GM12878 (cell line): Measurements from ENCODE around the gene RBBP9. TPM values are rescaled to one million over a fixed set of nuclear protein-coding genes. Genes with fewer than 3 reads are reported as not detected.

ENCODE experiments used
- ATAC-seq: fragments of 200-7000 bp; cut with Tn5 transposase; 3 replicates; pipeline ENCODE4 v1.9.1; 2020; ENCODE audit warnings: mild to moderate bottlenecking, moderate library complexity
- BruUV-seq: library from RNA; stranded (reverse); fragments of 400-500 nt; replicated peaks from 2 replicates; lab custom pipeline; 2021; lab: Mats Ljungman, UMichigan
- CTCF ChIA-PET: fragments of 300-600 bp; sonication (Branson Sonifier 250); formaldehyde crosslinking; extraction: SDS; loops from one replicate; lab custom pipeline; 2021; ENCODE audit warnings: inconsistent platforms; lab: Yijun Ruan, JAX
- POLR2A ChIA-PET: fragments of 350-600 bp; formaldehyde crosslinking; extraction: SDS; loops from one replicate; lab custom pipeline; 2021; ENCODE audit warnings: inconsistent platforms; lab: Charles Lee
- RAD21 ChIA-PET: fragments of 300-600 bp; sonication (Branson Sonifier 250); formaldehyde crosslinking; loops from one replicate; lab custom pipeline; 2023; ENCODE audit warnings: antibody characterized with exemption; ENCODE audit not compliant: unreplicated experiment; lab: Charles Lee
- SMC1A ChIA-PET: fragments of 300-600 bp; sonication (Branson Sonifier 250); formaldehyde crosslinking; loops from one replicate; lab custom pipeline; 2023; ENCODE audit not compliant: unreplicated experiment, uncharacterized antibody; lab: Charles Lee
- DNase-seq: peaks from one replicate; pipeline ENCODE4 v3.0.0-alpha.2; 2011; ENCODE audit warnings: low read depth, low spot score
- FAIRE-seq: peaks from 3 replicates; lab custom pipeline; 2011; peaks lifted over from hg19 to GRCh38; lab: Jason Lieb, UNC
- H2AFZ ChIP-seq: 2 replicates; pipeline ENCODE4 v1.6.0; 2011; ENCODE audit warnings: low read depth, low read length, control low read depth; ENCODE audit not compliant: control insufficient read depth
- H3K27ac ChIP-seq: 2 replicates; pipeline ENCODE4 v1.5.1; 2011; ENCODE audit warnings: control low read depth; ENCODE audit not compliant: control insufficient read depth, insufficient read depth
- H3K27me3 ChIP-seq, 2 experiments: replicated peaks in 1 of 2; 2 replicates each; pipeline versions ENCODE4 v1.6.0 to v1.6.1; 2011; ENCODE audit warnings: low read length in 1 of 2; ENCODE audit not compliant: control insufficient read depth in 2 of 2, insufficient read depth in 2 of 2
- H3K36me3 ChIP-seq, 2 experiments: 2 replicates each; pipeline ENCODE4 v1.5.1; 2011; ENCODE audit warnings: low read length in 1 of 2; ENCODE audit not compliant: control insufficient read depth in 2 of 2, insufficient read depth in 2 of 2
- H3K4me1 ChIP-seq: 2 replicates; pipeline ENCODE4 v1.6.1; 2011; ENCODE audit warnings: mild to moderate bottlenecking, low read length, moderate library complexity, mixed read lengths; ENCODE audit not compliant: control insufficient read depth, insufficient read depth
- H3K4me2 ChIP-seq: 2 replicates; pipeline ENCODE4 v1.6.0; 2011; ENCODE audit warnings: control low read depth; ENCODE audit not compliant: control insufficient read depth, insufficient read depth
- H3K4me3 ChIP-seq: fragments of 200-600 bp; sonication (generic); 2 replicates; pipeline ENCODE4 v1.5.1; 2016
- H3K79me2 ChIP-seq: 2 replicates; pipeline ENCODE4 v1.6.0; 2011; ENCODE audit warnings: low read length; ENCODE audit not compliant: control insufficient read depth, insufficient read depth
- H3K9ac ChIP-seq: 2 replicates; pipeline ENCODE4 v1.8.0; 2011; ENCODE audit warnings: low read length, control low read depth, mixed read lengths; ENCODE audit not compliant: control insufficient read depth, insufficient read depth
- H3K9me3 ChIP-seq: replicated peaks from 3 replicates; pipeline ENCODE4 v1.5.1; 2011; ENCODE audit warnings: mild to moderate bottlenecking, low read length; ENCODE audit not compliant: control insufficient read depth, insufficient read depth
- H4K20me1 ChIP-seq: 2 replicates; pipeline ENCODE4 v1.6.0; 2011; ENCODE audit not compliant: control insufficient read depth, insufficient read depth
- CBX5 ChIP-seq: sonication (generic); IDR thresholded peaks from 2 replicates; pipeline ENCODE4 v1.6.1; 2016; ENCODE audit warnings: low read depth, moderate library complexity, mild to moderate bottlenecking, inconsistent platforms
- DPF2 ChIP-seq: fragments of 450-650 bp; IDR thresholded peaks from 2 replicates; pipeline ENCODE4 v1.6.1; 2017; ENCODE audit warnings: mild to moderate bottlenecking
- GATAD2B ChIP-seq: fragments of 450-650 bp; conservative IDR thresholded peaks from 2 replicates; pipeline ENCODE4 v1.6.1; 2017; ENCODE audit warnings: low read depth, mild to moderate bottlenecking, moderate library complexity
- HDGF ChIP-seq: fragments of 450-650 bp; IDR thresholded peaks from 2 replicates; pipeline ENCODE4 v1.6.1; 2016; ENCODE audit warnings: antibody characterized with exemption
- IRF4 ChIP-seq: IDR thresholded peaks from 2 replicates; pipeline ENCODE4 v1.6.1; 2011; ENCODE audit warnings: low read depth, low read length
- JUND ChIP-seq: IDR thresholded peaks from 2 replicates; pipeline ENCODE4 v1.6.1; 2012; ENCODE audit warnings: low read depth, mild to moderate bottlenecking, low read length, improper control_type of control experiment, moderate library complexity
- KDM1A ChIP-seq: fragments of 200-600 bp; sonication (generic); IDR thresholded peaks from 2 replicates; pipeline ENCODE4 v1.6.1; 2016; ENCODE audit warnings: borderline replicate concordance
- LARP7 ChIP-seq: fragments of 450-650 bp; IDR thresholded peaks from 2 replicates; pipeline ENCODE4 v1.6.1; 2017; ENCODE audit warnings: mild to moderate bottlenecking
- MEF2A ChIP-seq: IDR thresholded peaks from 2 replicates; pipeline ENCODE4 v1.6.1; 2011; ENCODE audit warnings: low read depth, mild to moderate bottlenecking, low read length, moderate library complexity; ENCODE audit not compliant: insufficient read depth
- MTA3 ChIP-seq: IDR thresholded peaks from 2 replicates; pipeline ENCODE4 v1.6.1; 2012; ENCODE audit warnings: low read length, inconsistent platforms, borderline replicate concordance
- SMAD5 ChIP-seq: IDR thresholded peaks from 2 replicates; pipeline ENCODE4 v1.6.1; 2016; ENCODE audit warnings: antibody characterized with exemption, low read depth
- ZNF622 ChIP-seq: fragments of 450-650 bp; IDR thresholded peaks from 2 replicates; pipeline ENCODE4 v1.6.1; 2017; ENCODE audit warnings: mild to moderate bottlenecking, inconsistent platforms
- ZSCAN29 ChIP-seq: fragments of 450-650 bp; IDR thresholded peaks from 2 replicates; pipeline ENCODE4 v1.6.1; 2017; ENCODE audit warnings: mild to moderate bottlenecking, moderate library complexity
- WGBS: methylation state at CpG from one replicate; pipeline ENCODE4 v1.1.6; 2016; ENCODE audit warnings: low lambda C conversion rate; ENCODE audit not compliant: insufficient replicate concordance, insufficient coverage; ENCODE audit errors: missing lambda C conversion rate; 5-methylcytosine and 5-hydroxymethylcytosine counted together
- in situ Hi-C: fragments of 300-500 bp; cut with MboI; formaldehyde crosslinking; loops from 9 replicates; pipeline ENCODE4 v1.14.3; 2018; ENCODE audit warnings: mixed read lengths
- intact Hi-C: fragments of 100-400 bp; cut with micrococcal nuclease; formaldehyde crosslinking; loops from one replicate; pipeline ENCODE4 v1.14.2; 2022; ENCODE audit not compliant: unreplicated experiment
- polyA plus RNA-seq, 11 experiments: library from polyadenylated mRNA; depleted of rRNA in 4 of 11; unstranded in 6 of 11; stranded (reverse) in 5 of 11; fragments of >200 nt; fragmentation: Nextera tagmentation in 4 of 11; fragmentation: Illumina TruSeq in 1 of 11; extraction: Ambion mirVana in 4 of 11; extraction: Trizol in 1 of 11; gene quantifications; 1 replicate in 1 of 11; 2 replicates in 10 of 11; pipeline versions ENCODE4 v1.2.1 to v1.2.3, GENCODE V29; 2011 to 2016; ENCODE audit warnings: inconsistent platforms in 2 of 11, missing spikeins in 2 of 11, low read depth in 1 of 11
- total RNA-seq, 4 experiments: library from RNA; depleted of rRNA in 3 of 4; stranded (reverse); fragments of >200 nt in 3 of 4; fragmentation: Illumina TruSeq in 1 of 4; extraction: Trizol in 1 of 4; gene quantifications; 2 replicates each; pipeline versions ENCODE4 v1.2.1 to v1.2.3, GENCODE V29; 2013 to 2021
- TF ChIP-seq, protein P1 (sequence below): fragments of 450-650 bp; IDR thresholded peaks from 2 replicates; pipeline ENCODE4 v1.6.1; 2016; ENCODE audit warnings: mild to moderate bottlenecking, moderate library complexity, borderline replicate concordance
- TF ChIP-seq, protein P2 (sequence below): fragments of 450-650 bp; formaldehyde crosslinking; IDR thresholded peaks from 2 replicates; pipeline ENCODE4 v1.4.0; 2022; ENCODE audit warnings: mild to moderate bottlenecking, moderate library complexity
- TF ChIP-seq, protein P3 (sequence below): fragments of 450-650 bp; IDR thresholded peaks from 2 replicates; pipeline ENCODE4 v1.6.1; 2018; ENCODE audit warnings: mild to moderate bottlenecking, low read depth, moderate library complexity; ENCODE audit not compliant: partially characterized antibody

The RBBP9 gene
- total and polyA plus RNA-seq, 10 of the 15 experiments (the other 5 are each of a cell fraction or from before 2014, with no cell fraction given) = 7.1 to 34.1 (median 16.0) TPM

DNA sequence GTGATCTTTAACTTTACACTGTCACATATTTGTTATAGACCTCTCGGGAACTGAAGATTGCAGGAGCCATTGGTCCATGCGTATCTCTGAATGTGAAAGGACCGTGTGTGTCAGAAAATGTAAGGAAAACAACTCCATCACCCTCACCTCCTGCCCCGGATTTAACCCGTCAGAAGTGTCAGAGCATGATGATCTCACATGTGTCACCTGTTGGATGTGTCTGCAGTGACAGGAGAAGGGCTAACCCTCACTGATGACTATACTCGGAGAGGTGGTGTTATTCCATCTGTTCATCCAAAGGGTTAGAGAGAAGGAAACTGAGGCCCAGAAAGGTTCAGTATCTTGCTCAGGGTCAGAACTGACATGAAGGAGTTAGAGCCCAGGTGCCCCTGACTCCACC, 35.6 kb upstream of the RBBP9 start:
- Histone ChIP-seq H3K4me1 (no peaks in the 10 kb centered on the region), H3K4me2 (no peak overlapping the region), H3K36me3 (peaks cover 15 to 38% of the 10 kb centered on the region in 2 experiments), H3K9ac (no peak overlapping the region), H3K27me3 (no peaks in the 10 kb centered on the region), H3K79me2 (no peaks in the 10 kb centered on the region), H2AFZ (no peak overlapping the region), H3K27ac (no peak overlapping the region), H3K4me3 (no peak overlapping the region), H3K9me3 (no peaks in the 10 kb centered on the region), H4K20me1 (no peaks in the 10 kb centered on the region)
- FAIRE-seq (no peak), DNase-seq (no peak), ATAC-seq (no peak)
- 100% methylated on average over 6 of the region's 6 CpGs for WGBS
- ChIA-PET RAD21 (no interaction called here), CTCF (no interaction called here), POLR2A (no interaction called here), SMC1A (no interaction called here)
- TF ChIP-seq GATAD2B (no peak), KDM1A (no peak), IRF4 (no peak), LARP7 (no peak), HDGF (no peak), ZNF622 (no peak), MEF2A (no peak), ZSCAN29 (no peak), JUND (no peak), MTA3 (no peak), SMAD5 (no peak), DPF2 (no peak), CBX5 (no peak)
- TF ChIP-seq, protein P1, sequence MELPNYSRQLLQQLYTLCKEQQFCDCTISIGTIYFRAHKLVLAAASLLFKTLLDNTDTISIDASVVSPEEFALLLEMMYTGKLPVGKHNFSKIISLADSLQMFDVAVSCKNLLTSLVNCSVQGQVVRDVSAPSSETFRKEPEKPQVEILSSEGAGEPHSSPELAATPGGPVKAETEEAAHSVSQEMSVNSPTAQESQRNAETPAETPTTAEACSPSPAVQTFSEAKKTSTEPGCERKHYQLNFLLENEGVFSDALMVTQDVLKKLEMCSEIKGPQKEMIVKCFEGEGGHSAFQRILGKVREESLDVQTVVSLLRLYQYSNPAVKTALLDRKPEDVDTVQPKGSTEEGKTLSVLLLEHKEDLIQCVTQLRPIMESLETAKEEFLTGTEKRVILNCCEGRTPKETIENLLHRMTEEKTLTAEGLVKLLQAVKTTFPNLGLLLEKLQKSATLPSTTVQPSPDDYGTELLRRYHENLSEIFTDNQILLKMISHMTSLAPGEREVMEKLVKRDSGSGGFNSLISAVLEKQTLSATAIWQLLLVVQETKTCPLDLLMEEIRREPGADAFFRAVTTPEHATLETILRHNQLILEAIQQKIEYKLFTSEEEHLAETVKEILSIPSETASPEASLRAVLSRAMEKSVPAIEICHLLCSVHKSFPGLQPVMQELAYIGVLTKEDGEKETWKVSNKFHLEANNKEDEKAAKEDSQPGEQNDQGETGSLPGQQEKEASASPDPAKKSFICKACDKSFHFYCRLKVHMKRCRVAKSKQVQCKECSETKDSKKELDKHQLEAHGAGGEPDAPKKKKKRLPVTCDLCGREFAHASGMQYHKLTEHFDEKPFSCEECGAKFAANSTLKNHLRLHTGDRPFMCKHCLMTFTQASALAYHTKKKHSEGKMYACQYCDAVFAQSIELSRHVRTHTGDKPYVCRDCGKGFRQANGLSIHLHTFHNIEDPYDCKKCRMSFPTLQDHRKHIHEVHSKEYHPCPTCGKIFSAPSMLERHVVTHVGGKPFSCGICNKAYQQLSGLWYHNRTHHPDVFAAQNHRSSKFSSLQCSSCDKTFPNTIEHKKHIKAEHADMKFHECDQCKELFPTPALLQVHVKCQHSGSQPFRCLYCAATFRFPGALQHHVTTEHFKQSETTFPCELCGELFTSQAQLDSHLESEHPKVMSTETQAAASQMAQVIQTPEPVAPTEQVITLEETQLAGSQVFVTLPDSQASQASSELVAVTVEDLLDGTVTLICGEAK = no peak
- TF ChIP-seq, protein P2, sequence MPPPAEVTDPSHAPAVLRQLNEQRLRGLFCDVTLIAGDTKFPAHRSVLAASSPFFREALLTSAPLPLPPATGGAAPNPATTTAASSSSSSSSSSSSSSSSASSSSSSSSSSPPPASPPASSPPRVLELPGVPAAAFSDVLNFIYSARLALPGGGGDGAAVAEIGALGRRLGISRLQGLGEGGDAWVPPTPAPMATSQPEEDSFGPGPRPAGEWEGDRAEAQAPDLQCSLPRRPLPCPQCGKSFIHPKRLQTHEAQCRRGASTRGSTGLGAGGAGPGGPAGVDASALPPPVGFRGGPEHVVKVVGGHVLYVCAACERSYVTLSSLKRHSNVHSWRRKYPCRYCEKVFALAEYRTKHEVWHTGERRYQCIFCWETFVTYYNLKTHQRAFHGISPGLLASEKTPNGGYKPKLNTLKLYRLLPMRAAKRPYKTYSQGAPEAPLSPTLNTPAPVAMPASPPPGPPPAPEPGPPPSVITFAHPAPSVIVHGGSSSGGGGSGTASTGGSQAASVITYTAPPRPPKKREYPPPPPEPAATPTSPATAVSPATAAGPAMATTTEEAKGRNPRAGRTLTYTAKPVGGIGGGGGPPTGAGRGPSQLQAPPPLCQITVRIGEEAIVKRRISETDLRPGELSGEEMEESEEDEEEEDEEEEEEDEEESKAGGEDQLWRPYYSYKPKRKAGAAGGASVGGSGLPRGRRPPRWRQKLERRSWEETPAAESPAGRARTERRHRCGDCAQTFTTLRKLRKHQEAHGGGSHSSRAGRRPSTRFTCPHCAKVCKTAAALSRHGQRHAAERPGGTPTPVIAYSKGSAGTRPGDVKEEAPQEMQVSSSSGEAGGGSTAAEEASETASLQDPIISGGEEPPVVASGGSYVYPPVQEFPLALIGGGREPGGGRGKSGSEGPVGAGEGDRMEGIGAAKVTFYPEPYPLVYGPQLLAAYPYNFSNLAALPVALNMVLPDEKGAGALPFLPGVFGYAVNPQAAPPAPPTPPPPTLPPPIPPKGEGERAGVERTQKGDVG (CRISPR knock-in tag) = no peak
- TF ChIP-seq, protein P3, sequence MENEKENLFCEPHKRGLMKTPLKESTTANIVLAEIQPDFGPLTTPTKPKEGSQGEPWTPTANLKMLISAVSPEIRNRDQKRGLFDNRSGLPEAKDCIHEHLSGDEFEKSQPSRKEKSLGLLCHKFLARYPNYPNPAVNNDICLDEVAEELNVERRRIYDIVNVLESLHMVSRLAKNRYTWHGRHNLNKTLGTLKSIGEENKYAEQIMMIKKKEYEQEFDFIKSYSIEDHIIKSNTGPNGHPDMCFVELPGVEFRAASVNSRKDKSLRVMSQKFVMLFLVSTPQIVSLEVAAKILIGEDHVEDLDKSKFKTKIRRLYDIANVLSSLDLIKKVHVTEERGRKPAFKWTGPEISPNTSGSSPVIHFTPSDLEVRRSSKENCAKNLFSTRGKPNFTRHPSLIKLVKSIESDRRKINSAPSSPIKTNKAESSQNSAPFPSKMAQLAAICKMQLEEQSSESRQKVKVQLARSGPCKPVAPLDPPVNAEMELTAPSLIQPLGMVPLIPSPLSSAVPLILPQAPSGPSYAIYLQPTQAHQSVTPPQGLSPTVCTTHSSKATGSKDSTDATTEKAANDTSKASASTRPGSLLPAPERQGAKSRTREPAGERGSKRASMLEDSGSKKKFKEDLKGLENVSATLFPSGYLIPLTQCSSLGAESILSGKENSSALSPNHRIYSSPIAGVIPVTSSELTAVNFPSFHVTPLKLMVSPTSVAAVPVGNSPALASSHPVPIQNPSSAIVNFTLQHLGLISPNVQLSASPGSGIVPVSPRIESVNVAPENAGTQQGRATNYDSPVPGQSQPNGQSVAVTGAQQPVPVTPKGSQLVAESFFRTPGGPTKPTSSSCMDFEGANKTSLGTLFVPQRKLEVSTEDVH = no peak
- in situ Hi-C loops = no loop called here
- intact Hi-C loops = no loop called here
- BruUV-seq = no TSS peak
